Caco-2 (cell line): ENCODE data around the gene TMEM63B. TPM values are rescaled to one million over a fixed set of nuclear protein-coding genes. Genes with fewer than 3 reads are reported as not detected.

ENCODE experiments used
- BruUV-seq: library from RNA; stranded (reverse); fragments of 400-500 nt; replicated peaks from 2 replicates; lab custom pipeline; 2021; lab: Mats Ljungman, UMichigan
- CTCF ChIA-PET: fragments of 300-600 bp; sonication (Branson Sonifier 250); formaldehyde crosslinking; loops from one replicate; lab custom pipeline; 2022; ENCODE audit warnings: antibody characterized with exemption; lab: Charles Lee
- POLR2A ChIA-PET: fragments of 300-600 bp; sonication (Branson Sonifier 250); formaldehyde crosslinking; loops from one replicate; lab custom pipeline; 2022; ENCODE audit warnings: antibody characterized with exemption; lab: Charles Lee
- DNase-seq, 2 experiments: peaks; one replicate each; pipeline versions ENCODE4 v3.0.0 to v3.0.0-alpha.2; 2020 to 2022
- H3K27me3 ChIP-seq: replicated peaks from 2 replicates; pipeline ENCODE4 v1.6.0; 2011; ENCODE audit warnings: low read length; ENCODE audit not compliant: control insufficient read depth, insufficient read depth
- H3K36me3 ChIP-seq: 2 replicates; pipeline ENCODE4 v1.5.1; 2011; ENCODE audit warnings: low read length; ENCODE audit not compliant: control insufficient read depth, insufficient read depth
- H3K4me1 ChIP-seq: fragments of 250-450 bp; sonication (Bioruptor Pico); 2 replicates; pipeline ENCODE4 v1.5.1; 2020; ENCODE audit warnings: mild to moderate bottlenecking
- H3K4me3 ChIP-seq: 2 replicates; pipeline ENCODE4 v1.5.1; 2011; ENCODE audit warnings: low read depth, mild to moderate bottlenecking, control low read depth, low read length
- H3K9me3 ChIP-seq: fragments of 250-450 bp; sonication (Bioruptor Pico); 2 replicates; pipeline ENCODE4 v1.5.1; 2020; ENCODE audit warnings: mild to moderate bottlenecking, moderate library complexity
- H3K27ac Mint-ChIP-seq: one replicate; pipeline ENCODE4 v1.8.0; 2022; ENCODE audit warnings: mixed read lengths; ENCODE audit not compliant: unreplicated experiment
- H3K27me3 Mint-ChIP-seq: one replicate; pipeline ENCODE4 v1.8.0; 2022; ENCODE audit warnings: mixed read lengths; ENCODE audit not compliant: insufficient read depth, unreplicated experiment
- H3K36me3 Mint-ChIP-seq: one replicate; pipeline ENCODE4 v1.8.0; 2022; ENCODE audit warnings: mild to moderate bottlenecking, mixed read lengths; ENCODE audit not compliant: insufficient read depth, unreplicated experiment
- H3K4me1 Mint-ChIP-seq: one replicate; pipeline ENCODE4 v1.8.0; 2022; ENCODE audit warnings: low read depth, mixed read lengths; ENCODE audit not compliant: unreplicated experiment
- H3K4me3 Mint-ChIP-seq: one replicate; pipeline ENCODE4 v1.8.0; 2022; ENCODE audit warnings: mild to moderate bottlenecking, moderate library complexity, mixed read lengths; ENCODE audit not compliant: unreplicated experiment
- H3K9me3 Mint-ChIP-seq: one replicate; pipeline ENCODE4 v1.8.0; 2022; ENCODE audit warnings: mixed read lengths; ENCODE audit not compliant: unreplicated experiment
- CTCF ChIP-seq, 2 experiments: fragments of 200-600 bp in 1 of 2; IDR thresholded peaks; 1 replicate in 1 of 2; 2 replicates in 1 of 2; pipeline versions ENCODE4 v1.5.1 to v1.8.0; 2011 to 2022; ENCODE audit warnings: antibody characterized with exemption in 1 of 2, control low read depth in 1 of 2, inconsistent platforms in 1 of 2, low read depth in 1 of 2, low read length in 1 of 2, mild to moderate bottlenecking in 1 of 2, moderate library complexity in 1 of 2; ENCODE audit not compliant: insufficient read depth in 1 of 2, severe bottlenecking in 1 of 2, unreplicated experiment in 1 of 2
- intact Hi-C: fragments of 100-400 bp; cut with micrococcal nuclease; formaldehyde crosslinking; loops from one replicate; pipeline ENCODE4 v1.10.0; 2022; ENCODE audit not compliant: unreplicated experiment
- total RNA-seq: library from RNA; stranded (reverse); gene quantifications from 2 replicates; pipeline ENCODE4 v1.2.3, GENCODE V29; 2022

The TMEM63B gene
- total RNA-seq, 1 experiment from 2014 or later = 28.2 TPM

GRCh38 chr6:44119704-44120262 lies 7.6 kb upstream of the TMEM63B start:
- TF ChIP-seq CTCF (IDR thresholded peaks at IDR 0.05; ENCODE audit: insufficient read depth in 1 of 2, low read depth in 1 of 2, low read length in 1 of 2, severe bottlenecking in 1 of 2, unreplicated experiment in 1 of 2) = no peak
- H3K4me1 ChIP-seq = peaks cover 27% of the 10 kb centered on the region
- BruUV-seq = no TSS peak
- Mint-ChIP-seq H3K36me3 (peaks cover 24% of the 10 kb centered on the region), H3K4me3 (no peak overlapping the region), H3K4me1 (peaks cover 39% of the 10 kb centered on the region), H3K9me3 (no peaks in the 10 kb centered on the region), H3K27me3 (no peaks in the 10 kb centered on the region), H3K27ac (no peak overlapping the region)
- DNase-seq = no peak
- H3K27me3 ChIP-seq = no peaks in the 10 kb centered on the region
- intact Hi-C loops = no loop called here
- POLR2A ChIA-PET = no interaction called here
- no peak overlapping the region for H3K4me3 ChIP-seq
- no peaks in the 10 kb centered on the region for H3K9me3 ChIP-seq
- CTCF ChIA-PET = interaction anchor here (0.9 kb wide), 1 partner anchor 8 kb away, joined by 3 read pairs; no protein-coding TSS in a partner anchor
- H3K36me3 ChIP-seq = no peaks in the 10 kb centered on the region; the same call in 1 of the 2 replicates

- CTCF ChIA-PET = interaction anchor here (0.9 kb wide), 1 partner anchor 9 kb away, joined by 3 read pairs; no protein-coding TSS in a partner anchor
- Histone ChIP-seq H3K27me3 (no peaks in the 10 kb centered on the region), H3K36me3 (no peaks in the 10 kb centered on the region; the same call in 1 of the 2 replicates), H3K4me3 (no peak overlapping the region), H3K4me1 (peaks cover 30% of the 10 kb centered on the region), H3K9me3 (no peaks in the 10 kb centered on the region)
- no peak for TF ChIP-seq CTCF (IDR thresholded peaks at IDR 0.05; ENCODE audit: insufficient read depth in 1 of 2, low read depth in 1 of 2, low read length in 1 of 2, severe bottlenecking in 1 of 2, unreplicated experiment in 1 of 2)
- Mint-ChIP-seq H3K4me3 (no peak overlapping the region), H3K36me3 (peaks cover 21% of the 10 kb centered on the region), H3K27me3 (no peaks in the 10 kb centered on the region), H3K4me1 (peaks cover 34% of the 10 kb centered on the region), H3K9me3 (no peaks in the 10 kb centered on the region), H3K27ac (no peak overlapping the region)
- intact Hi-C loops = no loop called here
- no TSS peak for BruUV-seq
- POLR2A ChIA-PET = no interaction called here
- no peak for DNase-seq
Observed at GRCh38 chr6:44120692-44121443, 6.5 kb upstream of the TMEM63B start.

- intact Hi-C loops = no loop called here
- no peaks in the 10 kb centered on the region for H3K27me3 Mint-ChIP-seq
- Histone ChIP-seq H3K27me3 (no peaks in the 10 kb centered on the region), H3K36me3 (no peaks in the 10 kb centered on the region; the same call in 1 of the 2 replicates), H3K9me3 (no peaks in the 10 kb centered on the region), H3K4me3 (no peak overlapping the region), H3K4me1 (peaks cover 25% of the 10 kb centered on the region)
- no peaks in the 10 kb centered on the region for H3K9me3 Mint-ChIP-seq
- BruUV-seq = no TSS peak
- DNase-seq = no peak
- peaks cover 29% of the 10 kb centered on the region for H3K4me1 Mint-ChIP-seq
- ChIA-PET POLR2A (no interaction called here), CTCF (no interaction called here)
- H3K36me3 Mint-ChIP-seq = peaks cover 34% of the 10 kb centered on the region
- no peak for TF ChIP-seq CTCF (IDR thresholded peaks at IDR 0.05; ENCODE audit: insufficient read depth in 1 of 2, low read depth in 1 of 2, low read length in 1 of 2, severe bottlenecking in 1 of 2, unreplicated experiment in 1 of 2)
- no peak overlapping the region for H3K4me3 Mint-ChIP-seq
- H3K27ac Mint-ChIP-seq = peak overlapping the region; percentile 18
Observed at GRCh38 chr6:44122801-44123200, 4.6 kb upstream of the TMEM63B start.
